H1 (cell line): ENCODE data around the gene GJC2.

ENCODE experiments used
- CREB1 ChIP-seq: IDR thresholded peaks from 2 replicates; pipeline ENCODE4 v1.6.1; 2012; ENCODE audit warnings: inconsistent platforms
- GABPA ChIP-seq: IDR thresholded peaks from 2 replicates; pipeline ENCODE4 v1.6.1; 2011; ENCODE audit warnings: mild to moderate bottlenecking, low read length, moderate library complexity, borderline replicate concordance; ENCODE audit not compliant: insufficient read depth
- RFX5 ChIP-seq: IDR thresholded peaks from 2 replicates; pipeline ENCODE4 v1.6.1; 2011; ENCODE audit warnings: low read depth, low read length, improper control_type of control experiment, borderline replicate concordance
- SIX5 ChIP-seq: IDR thresholded peaks from 2 replicates; pipeline ENCODE4 v1.6.1; 2011; ENCODE audit warnings: mild to moderate bottlenecking, low read depth, low read length
- TAF1 ChIP-seq: IDR thresholded peaks from 2 replicates; pipeline ENCODE4 v1.6.1; 2011; ENCODE audit warnings: mild to moderate bottlenecking, low read depth, low read length

DNA sequence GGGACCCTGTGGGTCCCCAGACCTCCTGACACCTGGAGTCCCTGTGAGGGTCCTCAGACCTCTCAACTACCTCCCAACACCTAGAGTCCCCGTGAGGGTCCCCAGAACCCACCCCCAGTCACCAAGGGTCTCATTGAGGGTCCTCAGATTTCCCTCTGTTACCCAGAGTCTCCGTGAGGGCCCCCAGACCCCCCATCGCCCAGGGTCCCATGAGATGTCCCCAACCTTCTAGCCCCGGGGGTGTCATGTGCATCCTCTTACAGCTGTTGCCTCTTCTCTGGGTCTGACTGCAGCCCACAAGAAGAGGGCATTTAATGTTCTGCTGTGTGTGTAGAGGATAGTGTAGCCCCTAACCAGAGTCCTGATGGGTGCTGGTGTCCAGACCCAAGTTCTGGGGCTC, 2.0 kb upstream of the GJC2 start:
- TF ChIP-seq SIX5 = no peak
- no peak for TF ChIP-seq CREB1
- no peak for TF ChIP-seq RFX5
- TF ChIP-seq GABPA = no peak
- TF ChIP-seq TAF1 = no peak
